Immature natural killer cell (primary cell): Measurements from ENCODE around the gene PCDHB1. TPM values are rescaled to one million over a fixed set of nuclear protein-coding genes. Genes with fewer than 3 reads are reported as not detected.
A peak's percentile ranks its signal among the peaks of the same experiment; 100 is the strongest.

ENCODE experiments used
- DNase-seq, 3 donors: peaks; one replicate each; pipeline ENCODE4 v3.0.0; 2022; ENCODE audit warnings: mixed read lengths in 1 of 3
- H3K27ac Mint-ChIP-seq, 6 donors: one replicate each; pipeline ENCODE4 v1.8.0; 2020; ENCODE audit warnings: mixed read lengths in 6 of 6, mild to moderate bottlenecking in 5 of 6, inconsistent platforms in 4 of 6, moderate library complexity in 3 of 6
- H3K27me3 Mint-ChIP-seq, 3 donors: one replicate each; pipeline ENCODE4 v1.8.0; 2020 to 2021; ENCODE audit warnings: low read depth in 3 of 3, mild to moderate bottlenecking in 3 of 3, mixed read lengths in 3 of 3, moderate library complexity in 3 of 3, inconsistent platforms in 1 of 3
- H3K36me3 Mint-ChIP-seq, 3 donors: one replicate each; pipeline ENCODE4 v1.8.0; 2020; ENCODE audit warnings: mixed read lengths in 3 of 3, inconsistent platforms in 2 of 3, mild to moderate bottlenecking in 2 of 3
- H3K4me1 Mint-ChIP-seq, 2 donors: one replicate each; pipeline ENCODE4 v1.8.0; 2020; ENCODE audit warnings: inconsistent platforms in 2 of 2, mild to moderate bottlenecking in 2 of 2, mixed read lengths in 2 of 2, moderate library complexity in 1 of 2
- H3K4me3 Mint-ChIP-seq, 5 donors: one replicate each; pipeline ENCODE4 v1.8.0; 2020; ENCODE audit warnings: mild to moderate bottlenecking in 5 of 5, mixed read lengths in 5 of 5, inconsistent platforms in 3 of 5, moderate library complexity in 3 of 5
- H3K9me3 Mint-ChIP-seq, 6 donors: one replicate each; pipeline ENCODE4 v1.8.0; 2020; ENCODE audit warnings: mild to moderate bottlenecking in 6 of 6, mixed read lengths in 6 of 6, inconsistent platforms in 4 of 6, moderate library complexity in 3 of 6
- polyA plus RNA-seq, 3 donors: library from polyadenylated mRNA; unstranded; fragments of 300-500 nt; fragmentation: Illumina TruSeq; gene quantifications; one replicate each; pipeline ENCODE4 v1.2.3, GENCODE V29; 2021

Gene PCDHB1
- polyA plus RNA-seq, 3 donors from 2014 or later = not detected

- H3K27ac Mint-ChIP-seq = no peak overlapping the region
- H3K9me3 Mint-ChIP-seq = peaks cover 0 to 5% (median 3%) of the 10 kb centered on the region in 6 donors
- no peaks in the 10 kb centered on the region for H3K4me1 Mint-ChIP-seq
- no peaks in the 10 kb centered on the region for H3K36me3 Mint-ChIP-seq
- no peak overlapping the region for H3K4me3 Mint-ChIP-seq
- no peak for DNase-seq
- H3K27me3 Mint-ChIP-seq = peaks cover 0 to under 1% (median under 1%) of the 10 kb centered on the region in 3 donors
Observed at GRCh38 chr5:141032626-141033025, 18.5 kb upstream of the PCDHB1 start.

- no peak for DNase-seq
- Mint-ChIP-seq H3K4me3 (no peak overlapping the region), H3K36me3 (no peaks in the 10 kb centered on the region), H3K9me3 (peaks cover 0 to 18% (median under 1%) of the 10 kb centered on the region in 6 donors), H3K27ac (no peak overlapping the region), H3K27me3 (peaks cover 0 to 4% (median 4%) of the 10 kb centered on the region in 3 donors), H3K4me1 (no peaks in the 10 kb centered on the region)
Observed at GRCh38 chr5:141039061-141039460, 12.1 kb upstream of the PCDHB1 start.

- Mint-ChIP-seq H3K4me1 (no peaks in the 10 kb centered on the region), H3K4me3 (no peak overlapping the region), H3K27me3 (peaks cover 0 to 7% (median 4%) of the 10 kb centered on the region in 3 donors), H3K36me3 (no peaks in the 10 kb centered on the region), H3K27ac (no peak overlapping the region), H3K9me3 (peaks cover 0 to 18% (median 2%) of the 10 kb centered on the region in 6 donors)
- no peak for DNase-seq
Observed at GRCh38 chr5:141039517-141039916, 11.7 kb upstream of the PCDHB1 start.

GRCh38 chr5:141040093-141040770 lies 10.9 kb upstream of the PCDHB1 start:
- no peaks in the 10 kb centered on the region for H3K36me3 Mint-ChIP-seq
- no peaks in the 10 kb centered on the region for H3K4me1 Mint-ChIP-seq
- H3K9me3 Mint-ChIP-seq = peaks cover 0 to 17% (median 2%) of the 10 kb centered on the region in 6 donors
- no peak overlapping the region for H3K4me3 Mint-ChIP-seq
- H3K27me3 Mint-ChIP-seq = peaks cover 0 to 8% (median 4%) of the 10 kb centered on the region in 3 donors
- DNase-seq = no peak
- no peak overlapping the region for H3K27ac Mint-ChIP-seq

- no peak overlapping the region for H3K27ac Mint-ChIP-seq
- peak; percentile 3 to 34 (median 18) for DNase-seq
- peaks cover 0 to 21% (median 2%) of the 10 kb centered on the region in 6 donors for H3K9me3 Mint-ChIP-seq
- H3K4me3 Mint-ChIP-seq = no peak overlapping the region
- H3K36me3 Mint-ChIP-seq = no peaks in the 10 kb centered on the region
- H3K4me1 Mint-ChIP-seq = no peaks in the 10 kb centered on the region
- H3K27me3 Mint-ChIP-seq = peaks cover 0 to 8% (median 4%) of the 10 kb centered on the region in 3 donors
Observed at GRCh38 chr5:141040771-141041426, 10.3 kb upstream of the PCDHB1 start.

- H3K4me1 Mint-ChIP-seq = no peaks in the 10 kb centered on the region
- H3K9me3 Mint-ChIP-seq = peaks cover 0 to 26% (median 2%) of the 10 kb centered on the region in 6 donors
- H3K27ac Mint-ChIP-seq = no peak overlapping the region
- peaks cover 1 to 8% (median 8%) of the 10 kb centered on the region in 3 donors for H3K27me3 Mint-ChIP-seq
- no peaks in the 10 kb centered on the region for H3K36me3 Mint-ChIP-seq
- H3K4me3 Mint-ChIP-seq = no peak overlapping the region
- DNase-seq = no peak
Observed at GRCh38 chr5:141041427-141041785, 9.8 kb upstream of the PCDHB1 start.

GRCh38 chr5:141042555-141042954 lies 8.6 kb upstream of the PCDHB1 start:
- Mint-ChIP-seq H3K27me3 (peaks cover 2 to 10% (median 8%) of the 10 kb centered on the region in 3 donors), H3K9me3 (peaks cover 2 to 26% (median 4%) of the 10 kb centered on the region in 6 donors), H3K27ac (no peak overlapping the region), H3K4me3 (no peak overlapping the region), H3K4me1 (no peaks in the 10 kb centered on the region), H3K36me3 (no peaks in the 10 kb centered on the region)
- DNase-seq = no peak

GRCh38 chr5:141051521-141051866 lies 320 bp downstream of the PCDHB1 start:
- H3K36me3 Mint-ChIP-seq = peaks cover 0 to 4% (median 3%) of the 10 kb centered on the region in 3 donors
- peaks cover 6 to 28% (median 7%) of the 10 kb centered on the region in 6 donors for H3K9me3 Mint-ChIP-seq
- peaks cover 4 to 9% (median 7%) of the 10 kb centered on the region in 3 donors for H3K27me3 Mint-ChIP-seq
- H3K4me3 Mint-ChIP-seq = peak overlapping the region in 4 of 5 donors; percentile 4 to 61 (median 16)
- no peak for DNase-seq
- H3K27ac Mint-ChIP-seq = no peak overlapping the region
- H3K4me1 Mint-ChIP-seq = peaks cover 0 to 1% of the 10 kb centered on the region in 2 donors

GRCh38 chr5:141077826-141078225 lies 26.7 kb downstream of the PCDHB1 start:
- no peaks in the 10 kb centered on the region for H3K36me3 Mint-ChIP-seq
- no peak for DNase-seq
- no peak overlapping the region for H3K27ac Mint-ChIP-seq
- peaks cover 0 to 9% (median 5%) of the 10 kb centered on the region in 3 donors for H3K27me3 Mint-ChIP-seq
- H3K4me3 Mint-ChIP-seq = peak overlapping the region in 1 of 5 donors; percentile 3
- H3K9me3 Mint-ChIP-seq = peaks cover 2 to 32% (median 13%) of the 10 kb centered on the region in 6 donors
- no peaks in the 10 kb centered on the region for H3K4me1 Mint-ChIP-seq

GRCh38 chr5:141082228-141082627 lies 31.1 kb downstream of the PCDHB1 start:
- H3K27ac Mint-ChIP-seq = no peak overlapping the region
- H3K4me3 Mint-ChIP-seq = no peak overlapping the region

GRCh38 chr5:141084487-141084989 lies 33.4 kb downstream of the PCDHB1 start:
- peaks cover 0 to 14% (median 2%) of the 10 kb centered on the region in 3 donors for H3K27me3 Mint-ChIP-seq
- peak overlapping the region in 1 of 6 donors; percentile 60 for H3K27ac Mint-ChIP-seq
- peaks cover 4 to 34% (median 14%) of the 10 kb centered on the region in 6 donors for H3K9me3 Mint-ChIP-seq
- peak overlapping the region; percentile 14 to 83 (median 60) for H3K4me3 Mint-ChIP-seq
- H3K4me1 Mint-ChIP-seq = no peaks in the 10 kb centered on the region
- peak in 1 of 3 donors; percentile 33 for DNase-seq
- H3K36me3 Mint-ChIP-seq = peaks cover 0 to 4% (median 0%) of the 10 kb centered on the region in 3 donors

More at GRCh38 chr5:141082228-141082627, 31.1 kb downstream of the PCDHB1 start:
- H3K4me1 Mint-ChIP-seq = no peaks in the 10 kb centered on the region
- peaks cover 4 to 40% (median 19%) of the 10 kb centered on the region in 6 donors for H3K9me3 Mint-ChIP-seq
- H3K27me3 Mint-ChIP-seq = peaks cover 2 to 14% (median 2%) of the 10 kb centered on the region in 3 donors
- peaks cover 0 to 4% (median 0%) of the 10 kb centered on the region in 3 donors for H3K36me3 Mint-ChIP-seq
- no peak for DNase-seq

- Mint-ChIP-seq H3K36me3 (peaks cover 0 to 3% (median 0%) of the 10 kb centered on the region in 3 donors), H3K27ac (no peak within 1 kb of the TSS), H3K27me3 (peaks cover 5 to 8% (median 5%) of the 10 kb centered on the region in 3 donors), H3K9me3 (peaks cover 13 to 46% (median 21%) of the 10 kb centered on the region in 6 donors), H3K4me3 (peak within 1 kb of the TSS in 1 of 5 donors; percentile 30), H3K4me1 (no peaks in the 10 kb centered on the region)
- no peak for DNase-seq
Observed at GRCh38 chr5:141094481-141095262, 43.5 kb downstream of the PCDHB1 start, which contains the start of gene PCDHB2. Gene PCDHB2 (plus strand): TSS chr5:141094615. CDS start chr5:141094791, 176 bp downstream.

- no peak overlapping the region for H3K27ac Mint-ChIP-seq
- H3K9me3 Mint-ChIP-seq = peaks cover 13 to 51% (median 23%) of the 10 kb centered on the region in 6 donors
- H3K27me3 Mint-ChIP-seq = peaks cover 5 to 8% (median 6%) of the 10 kb centered on the region in 3 donors
- DNase-seq = no peak
- no peak overlapping the region for H3K4me3 Mint-ChIP-seq
- peaks cover 0 to 3% (median 0%) of the 10 kb centered on the region in 3 donors for H3K36me3 Mint-ChIP-seq
- no peaks in the 10 kb centered on the region for H3K4me1 Mint-ChIP-seq
Observed at GRCh38 chr5:141095263-141095641, 44.1 kb downstream of the PCDHB1 start.
